Measurements from ENCODE around the gene ITGAL.
A peak's percentile ranks its signal among the peaks of the same experiment; 100 is the strongest.

ITGAL gene

DNA sequence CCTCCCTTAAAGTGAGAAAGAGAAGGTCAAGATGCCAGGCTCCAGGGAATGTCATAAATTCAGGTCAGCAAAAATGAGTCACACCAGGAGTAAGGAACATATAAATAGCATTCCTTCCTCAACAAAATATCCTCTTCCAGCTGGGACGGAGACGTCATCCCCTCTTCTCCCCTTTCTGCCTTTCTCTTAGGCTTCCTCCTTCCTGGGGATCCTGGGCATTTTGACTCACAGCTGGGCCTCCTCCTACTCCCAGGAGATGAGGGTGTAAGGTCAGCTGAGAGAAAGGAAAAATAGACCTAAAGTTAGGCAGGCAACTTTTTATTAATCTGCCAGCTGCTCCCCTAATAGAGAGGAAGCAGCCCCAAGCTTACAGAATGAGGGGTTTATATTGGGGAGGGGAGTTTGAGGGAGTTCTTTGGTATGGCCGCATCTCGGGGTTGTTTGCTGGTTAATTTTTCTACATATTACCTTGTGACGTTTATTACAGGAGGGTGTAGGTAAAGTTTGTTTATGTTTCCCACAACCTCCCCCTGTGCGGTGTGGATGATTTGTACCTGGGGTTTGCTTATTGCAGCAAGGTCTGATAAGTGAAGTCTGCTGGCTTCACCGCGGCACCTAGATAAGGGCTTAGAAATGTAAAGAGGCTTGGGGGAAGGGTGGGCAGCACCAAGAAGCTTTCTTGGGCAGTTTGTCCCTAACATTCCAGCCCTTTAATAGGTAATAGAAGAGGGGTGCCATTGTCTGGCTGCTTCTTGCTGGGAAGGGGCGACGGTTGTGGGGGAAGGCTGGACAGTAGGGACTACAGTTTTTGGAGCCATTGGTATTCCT is 69.2 kb downstream of the ITGAL start:
- DNase-seq (ENCODE audit: low read depth): peak; percentile 76

DNA sequence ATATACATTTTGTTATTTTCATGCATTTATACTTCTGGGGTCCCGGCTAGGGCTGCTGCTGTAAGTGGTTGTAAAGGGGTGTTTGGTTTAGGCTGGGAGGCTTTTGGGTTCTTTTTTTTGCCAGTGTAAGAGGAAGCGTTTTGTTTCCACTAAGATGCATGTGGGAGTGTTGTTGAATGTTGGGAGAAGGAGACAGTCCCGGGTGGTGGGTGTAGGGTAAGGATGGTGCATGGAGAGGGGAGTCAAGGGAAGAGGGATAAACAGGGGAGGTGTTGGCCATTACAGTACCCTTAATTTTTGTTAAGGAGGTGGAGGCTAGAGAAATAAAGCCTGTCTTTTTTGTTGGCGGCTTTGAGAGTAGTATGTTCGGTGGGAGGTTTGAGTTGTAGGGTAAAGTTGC is 70.5 kb downstream of the ITGAL start:
- DNase-seq (ENCODE audit: low read depth): no peak

DNA sequence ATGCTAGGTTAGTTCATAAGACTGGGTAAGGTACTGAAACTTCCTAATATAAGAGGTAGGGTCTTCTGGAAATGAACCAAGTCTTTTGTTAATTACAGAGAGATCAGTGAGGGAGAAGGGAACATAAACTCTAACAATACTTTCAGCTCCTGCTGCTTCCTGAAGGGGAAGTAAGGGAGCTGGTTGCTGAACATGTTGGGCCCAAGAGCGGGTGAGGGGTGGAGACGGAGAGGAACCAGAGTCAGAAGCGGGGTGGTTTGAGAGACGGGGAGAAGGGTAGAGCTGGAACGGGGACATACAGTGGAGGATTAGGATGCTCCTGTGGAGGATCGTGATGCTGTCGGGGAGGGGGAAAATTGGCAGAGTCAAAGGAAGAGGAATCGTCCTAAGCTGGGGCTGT is 73.6 kb downstream of the ITGAL start:
- no peak for DNase-seq (ENCODE audit: low read depth)

DNA sequence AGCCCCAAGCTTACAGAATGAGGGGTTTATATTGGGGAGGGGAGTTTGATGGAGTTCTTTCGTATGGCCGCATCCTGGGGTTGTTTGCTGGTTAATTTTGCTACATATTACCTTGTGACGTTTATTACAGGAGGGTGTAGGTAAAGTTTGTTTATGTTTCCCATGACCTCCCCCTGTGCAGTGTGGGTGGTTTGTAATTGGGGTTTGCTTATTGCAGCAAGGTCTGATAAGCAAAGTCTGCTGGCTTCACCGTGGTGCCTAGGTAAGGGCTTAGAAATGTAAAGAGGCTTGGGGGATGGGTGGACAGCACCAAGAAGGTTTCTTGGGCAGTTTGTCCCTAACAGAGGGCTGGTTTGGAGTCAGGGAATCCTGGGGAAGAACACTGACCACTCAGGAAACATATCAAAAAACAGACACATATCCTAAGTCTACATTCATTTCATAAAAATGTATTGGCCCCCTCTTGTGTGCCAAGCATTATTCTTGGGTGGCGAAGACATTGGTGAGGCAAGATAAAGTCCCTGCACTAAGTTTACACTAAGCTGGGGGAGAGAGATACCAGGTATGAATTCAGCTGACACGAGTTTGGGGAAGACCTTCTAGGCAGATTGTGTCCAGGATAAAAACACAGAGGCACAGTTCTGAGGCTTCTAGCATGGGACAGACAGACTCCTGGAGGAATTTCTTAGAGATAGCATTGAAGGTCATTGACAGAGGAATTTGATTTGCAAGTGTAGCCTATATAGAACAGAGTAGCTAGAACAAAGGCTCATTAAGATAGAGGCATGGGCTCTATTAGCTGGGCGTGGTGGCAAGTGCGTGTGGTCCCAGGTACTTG is 76.1 kb downstream of the ITGAL start:
- DNase-seq (ENCODE audit: low read depth): no peak

DNA sequence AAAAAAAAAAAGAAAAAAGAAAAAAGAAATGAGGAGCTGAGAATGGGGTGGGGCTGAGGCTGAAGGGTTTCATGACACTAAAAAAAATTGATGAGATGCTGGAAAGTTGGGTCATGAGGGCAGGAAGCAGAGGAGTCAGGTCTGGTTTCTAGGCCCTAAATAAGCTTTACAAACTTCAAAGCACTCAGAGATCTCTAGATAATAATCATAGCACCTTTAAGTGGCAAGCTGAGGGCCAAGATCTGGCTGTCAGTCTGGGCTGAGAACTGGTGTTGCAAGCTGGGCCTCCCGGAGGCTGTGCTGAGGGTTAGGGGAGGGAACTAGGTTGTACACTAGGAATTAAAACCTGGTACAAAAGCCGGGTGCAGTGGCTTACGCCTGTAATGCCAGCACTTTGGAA is 79.2 kb downstream of the ITGAL start:
- DNase-seq (ENCODE audit: low read depth): no peak

DNA sequence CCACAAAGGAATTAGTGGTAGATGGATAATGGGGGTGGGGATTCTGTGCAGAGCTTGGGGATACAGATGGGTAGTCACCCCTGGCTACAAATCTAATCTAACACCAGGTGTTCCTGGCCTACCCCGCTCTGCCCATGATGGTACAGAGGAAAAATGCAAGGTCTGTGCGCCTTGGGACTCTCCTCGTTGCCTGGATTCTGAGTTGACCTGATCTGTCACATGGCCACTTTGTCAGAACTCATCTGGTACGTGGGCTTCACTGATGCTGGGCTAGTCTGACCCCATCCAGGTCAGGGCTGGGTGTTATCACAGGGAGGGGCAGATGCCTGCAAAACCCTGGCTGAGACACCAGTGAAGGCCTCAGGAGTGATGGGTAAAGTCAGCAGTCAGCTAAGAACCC is 80.4 kb downstream of the ITGAL start:
- no peak for DNase-seq (ENCODE audit: low read depth)

DNA sequence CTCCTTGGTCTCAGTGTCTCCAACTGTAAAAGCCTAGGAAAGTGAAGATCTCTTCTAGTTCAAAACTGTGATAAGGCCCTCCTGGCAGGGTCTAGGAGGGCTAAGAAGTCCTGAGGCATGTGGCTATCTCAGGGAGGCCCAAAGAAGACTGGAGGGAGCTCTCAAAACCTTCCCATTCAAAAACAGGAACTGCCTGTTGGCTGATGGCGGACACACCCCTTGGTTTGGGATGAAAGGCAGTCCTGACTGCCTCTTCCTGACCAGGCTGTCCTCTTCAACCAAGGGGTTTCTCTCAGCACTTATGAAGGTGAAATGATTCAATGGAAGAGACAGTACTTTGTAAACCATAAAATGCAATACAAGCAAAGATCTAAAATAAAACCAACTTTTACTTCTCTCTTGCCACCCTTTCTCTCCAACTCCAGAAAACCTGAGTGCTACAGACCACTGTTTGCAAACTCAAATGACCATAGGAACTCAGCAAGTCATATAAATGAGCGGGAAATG is 80.9 kb downstream of the ITGAL start:
- no peak for DNase-seq (ENCODE audit: low read depth)

DNA sequence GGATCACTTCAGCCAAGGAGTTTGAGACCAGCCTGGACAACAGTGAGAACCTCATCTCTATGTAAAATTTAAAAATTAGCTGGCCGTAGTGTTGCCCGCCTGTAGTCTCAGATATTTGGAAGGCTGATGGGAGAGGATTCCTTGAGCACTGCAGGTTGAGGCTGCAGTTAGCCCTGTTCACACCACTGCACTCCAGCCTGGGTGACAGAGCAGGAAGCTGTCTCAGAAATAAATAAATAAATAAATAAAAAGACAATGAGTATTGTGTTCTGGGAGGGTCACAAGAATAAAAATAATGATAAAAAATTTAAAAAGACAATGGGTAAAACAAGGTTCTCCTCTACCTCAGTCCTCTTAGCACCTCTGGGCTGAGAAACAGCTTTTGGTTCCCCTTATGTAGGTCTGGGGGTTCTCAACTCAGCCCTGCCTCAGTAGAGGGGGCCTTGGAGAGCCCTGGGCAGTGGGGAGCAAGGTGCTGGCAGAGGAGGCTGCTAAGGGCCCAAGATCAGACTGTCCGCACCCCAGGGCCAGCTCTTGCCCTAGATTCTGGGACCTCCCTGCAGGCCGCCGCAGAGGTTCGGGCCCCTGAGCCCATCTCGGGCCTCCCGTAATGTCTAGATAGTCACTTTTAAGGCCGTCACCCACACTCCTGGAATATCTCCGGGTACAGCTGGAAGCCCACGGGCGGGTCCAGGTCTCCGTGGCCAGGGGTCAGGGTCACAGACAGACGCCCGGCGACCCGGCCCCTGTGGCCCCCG is 82.2 kb downstream of the ITGAL start:
- DNase-seq (ENCODE audit: low read depth): no peak

DNA sequence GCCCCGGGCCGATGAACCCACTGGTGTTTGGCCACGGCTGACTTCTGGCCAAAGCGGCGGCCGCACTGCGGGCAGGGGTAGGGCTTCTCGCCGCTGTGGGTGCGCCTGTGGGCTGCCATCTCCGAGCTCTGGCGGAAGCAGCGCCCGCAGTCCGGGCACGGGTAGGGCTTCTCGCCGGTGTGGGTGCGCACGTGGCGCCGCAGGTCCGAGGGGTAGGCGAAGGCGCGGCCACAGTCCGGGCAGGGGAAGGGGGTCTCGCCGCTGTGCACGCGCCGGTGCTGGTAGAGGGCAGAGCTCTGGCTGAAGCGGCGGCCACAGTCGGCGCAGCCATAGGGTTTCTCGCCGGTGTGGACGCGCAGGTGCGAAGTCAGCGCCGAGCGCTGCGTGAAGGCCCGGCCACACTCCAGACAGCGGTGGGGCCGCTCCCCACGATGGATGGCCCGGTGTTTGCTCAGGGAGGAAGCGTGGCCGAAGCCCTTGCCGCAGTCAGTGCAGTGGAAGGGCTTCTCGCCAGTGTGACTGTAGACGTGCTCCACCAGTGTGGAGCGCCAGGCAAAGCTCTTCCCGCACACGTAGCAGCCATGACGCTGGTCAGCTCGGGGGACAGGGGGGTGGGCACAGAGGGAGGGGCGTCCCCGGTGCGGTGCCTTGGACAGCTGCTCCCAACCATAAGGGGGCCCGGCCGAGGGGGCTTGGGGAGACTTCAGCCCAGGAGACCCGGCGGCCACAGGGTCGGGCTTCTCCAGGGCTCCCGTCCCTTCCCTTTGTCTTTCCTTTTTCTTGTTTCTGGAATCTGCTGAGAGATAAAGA is 83.0 kb downstream of the ITGAL start:
- no peak for DNase-seq (ENCODE audit: low read depth)

DNA sequence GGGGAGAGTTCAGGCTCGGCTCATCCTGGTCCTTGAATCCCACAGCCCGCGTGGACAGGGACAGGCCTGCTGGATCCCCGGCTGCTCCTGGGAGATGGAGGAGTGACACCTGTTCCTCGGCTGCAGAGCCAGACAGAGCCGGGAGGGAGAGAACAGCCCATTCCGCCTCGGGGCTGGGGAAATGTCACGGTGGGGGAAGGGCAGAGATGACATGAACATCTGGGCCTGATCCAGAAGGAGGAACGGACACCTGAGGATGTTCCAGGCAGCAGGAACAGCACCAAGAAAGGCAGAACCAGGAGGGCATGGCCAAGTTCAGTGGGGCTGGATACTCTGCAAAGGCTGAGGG is 83.6 kb downstream of the ITGAL start:
- DNase-seq (ENCODE audit: low read depth): no peak

DNA sequence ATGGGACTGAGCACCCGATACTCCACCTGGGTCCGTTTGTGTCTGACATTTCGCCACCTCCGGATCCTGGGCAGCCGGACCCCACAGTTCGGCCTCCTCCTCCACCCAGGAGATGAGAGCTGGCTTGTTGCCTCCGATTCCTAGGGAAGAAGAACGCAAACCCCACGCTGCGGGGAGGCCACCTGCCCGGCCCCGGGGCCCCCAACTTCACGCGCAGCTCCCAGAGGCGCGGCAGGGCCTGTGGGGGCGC is 85.1 kb downstream of the ITGAL start:
- no peak for DNase-seq (ENCODE audit: low read depth)

DNA sequence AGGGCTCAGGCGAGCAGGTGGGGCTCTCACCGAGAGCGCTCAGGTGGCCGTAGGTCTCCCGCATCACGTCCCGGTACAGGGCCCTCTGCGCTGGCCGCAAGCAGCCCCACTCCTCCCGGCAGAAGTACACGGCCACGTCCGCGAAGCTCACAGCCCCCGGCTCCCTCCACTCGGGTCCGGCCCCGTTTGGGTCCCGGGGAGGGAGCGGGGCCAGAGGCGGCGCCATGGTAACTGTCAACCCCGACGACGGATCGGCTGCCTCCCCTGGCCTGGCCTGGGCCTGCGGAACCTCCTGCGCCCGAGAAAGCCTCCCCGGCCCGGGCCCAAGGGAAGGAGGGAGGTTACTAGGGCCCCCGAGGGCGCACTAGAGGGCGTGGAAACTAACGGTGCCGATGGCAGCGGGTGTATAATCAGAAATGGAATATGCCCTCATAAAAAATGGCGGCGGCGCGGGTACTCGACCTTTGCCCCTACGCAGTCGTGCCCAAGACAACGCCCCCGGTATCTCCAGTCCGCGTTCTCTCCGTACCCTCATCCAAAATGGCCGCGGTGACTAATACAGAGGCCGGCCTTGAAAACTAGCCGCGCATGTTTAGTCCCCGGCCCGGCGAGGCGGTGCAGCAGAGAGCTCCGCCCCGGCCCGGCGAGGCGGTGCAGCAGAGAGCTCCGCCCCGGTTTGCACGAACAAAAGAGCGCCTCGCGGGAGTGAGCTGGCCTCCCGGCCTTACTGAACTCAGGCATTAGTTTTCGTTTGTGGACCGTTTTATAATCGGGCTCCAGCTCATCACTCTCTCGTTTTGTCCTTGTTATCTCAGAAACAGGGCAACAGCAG is 85.6 kb downstream of the ITGAL start, which contains the start of gene ZNF764:
ZNF764 (minus strand) TSS at position 418 of the 832 bp plus-strand sequence; CDS start at position 226, 192 bp downstream.
- DNase-seq (ENCODE audit: low read depth): peak; percentile 99

DNA sequence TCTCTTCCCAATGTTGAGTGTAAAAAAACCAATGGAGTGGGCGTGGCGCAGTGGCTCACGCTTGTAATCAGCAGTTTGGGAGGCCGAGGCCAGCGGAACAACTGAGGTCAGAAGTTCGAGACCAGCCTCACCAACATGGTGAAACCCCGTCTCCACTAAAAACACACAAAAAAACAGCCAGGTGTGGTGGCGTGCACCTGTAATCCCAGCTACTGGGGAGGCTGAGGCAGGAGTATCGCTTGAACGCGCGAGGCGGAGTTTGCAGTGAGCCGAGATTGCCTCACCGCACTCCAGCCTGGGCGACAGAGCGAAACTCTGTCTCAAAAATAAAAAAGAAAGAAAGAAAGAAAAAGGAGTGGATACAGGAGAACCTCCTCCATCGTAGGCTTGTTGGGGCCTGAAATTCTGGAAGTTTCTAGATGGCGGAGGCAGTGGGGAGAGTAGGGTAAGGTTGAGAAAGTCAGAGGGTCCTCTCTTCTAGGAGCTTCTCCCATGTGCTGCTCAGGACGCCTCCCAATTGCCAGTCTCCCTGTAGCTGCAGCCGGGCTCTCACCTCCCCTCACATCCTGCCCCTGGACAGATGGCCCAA is 86.3 kb downstream of the ITGAL start:
- DNase-seq (ENCODE audit: low read depth): no peak

DNA sequence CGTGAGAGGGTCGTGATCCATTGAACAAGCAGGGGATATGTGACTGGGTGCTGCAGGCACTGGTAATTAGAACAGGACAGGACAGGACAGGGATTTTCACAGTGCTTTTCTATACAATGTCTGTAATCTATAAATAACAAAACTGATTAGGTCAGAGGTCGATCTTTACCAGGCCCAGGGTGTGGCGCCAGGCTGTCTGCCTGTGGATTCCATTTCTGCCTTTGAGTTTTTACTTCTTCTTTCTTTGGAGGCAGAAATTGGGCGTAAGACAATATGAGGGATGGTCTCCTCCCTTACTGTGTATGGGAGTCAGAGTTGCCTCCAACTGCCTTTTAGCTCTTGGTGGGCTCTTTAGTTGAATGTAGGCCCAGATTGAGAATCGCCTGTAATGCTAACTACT is 87.1 kb downstream of the ITGAL start:
- no peak for DNase-seq (ENCODE audit: low read depth)

DNA sequence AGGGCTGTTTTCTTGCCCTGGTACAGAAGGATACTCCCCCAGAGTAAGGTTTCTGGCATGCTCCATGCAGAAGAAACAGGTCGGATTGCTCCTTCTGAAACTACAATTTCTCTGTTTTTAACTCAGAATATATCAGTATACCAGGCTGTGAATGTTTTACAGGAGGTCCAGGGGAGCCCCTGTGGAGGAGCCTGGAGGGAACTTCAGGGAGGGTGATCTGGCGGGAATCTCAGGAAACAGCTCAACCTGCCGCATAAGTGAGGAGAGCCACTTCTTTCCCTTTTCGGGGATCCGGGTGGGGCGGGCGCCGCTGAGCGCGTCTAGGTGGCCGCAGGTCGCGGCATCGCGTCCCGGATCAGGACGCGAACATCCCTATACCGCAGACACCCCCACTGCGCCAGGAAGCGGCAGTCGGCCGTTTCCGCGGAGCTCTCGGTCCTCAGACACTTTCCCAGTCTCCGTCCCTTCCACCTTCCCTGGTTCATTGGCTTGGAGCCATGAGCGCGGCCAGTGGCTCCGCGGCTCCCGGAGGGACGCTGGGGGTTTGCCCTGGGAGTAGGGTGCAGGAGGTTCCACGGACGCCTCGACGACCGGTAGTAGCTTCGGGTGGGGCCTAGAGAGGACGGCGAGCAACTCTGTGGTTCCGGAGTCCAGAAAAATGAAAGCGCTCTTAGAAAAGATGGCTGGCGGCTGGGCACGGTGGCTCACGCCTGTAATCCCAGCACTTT is 88.7 kb downstream of the ITGAL start:
- DNase-seq (ENCODE audit: low read depth): no peak

DNA sequence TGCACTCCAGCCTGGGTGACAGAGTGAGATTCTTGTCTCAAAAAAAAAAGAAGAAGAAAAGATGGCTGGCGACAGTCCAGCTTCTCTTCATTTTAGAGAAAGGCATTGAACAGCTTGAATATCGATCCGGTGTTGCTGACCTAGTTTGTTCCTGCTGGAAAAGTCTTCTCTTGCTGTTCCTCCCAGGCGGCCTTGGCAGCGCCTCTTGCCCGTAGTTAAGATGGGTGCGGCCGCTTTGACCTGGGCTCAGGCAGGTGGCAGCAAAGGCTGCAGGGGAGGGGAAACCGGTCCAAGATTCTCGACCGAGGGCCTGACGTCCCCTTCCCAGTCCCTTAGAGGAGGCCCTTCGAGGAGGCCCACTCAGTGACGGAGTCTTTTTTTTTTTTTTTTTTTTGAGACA is 89.5 kb downstream of the ITGAL start:
- no peak for DNase-seq (ENCODE audit: low read depth)

DNA sequence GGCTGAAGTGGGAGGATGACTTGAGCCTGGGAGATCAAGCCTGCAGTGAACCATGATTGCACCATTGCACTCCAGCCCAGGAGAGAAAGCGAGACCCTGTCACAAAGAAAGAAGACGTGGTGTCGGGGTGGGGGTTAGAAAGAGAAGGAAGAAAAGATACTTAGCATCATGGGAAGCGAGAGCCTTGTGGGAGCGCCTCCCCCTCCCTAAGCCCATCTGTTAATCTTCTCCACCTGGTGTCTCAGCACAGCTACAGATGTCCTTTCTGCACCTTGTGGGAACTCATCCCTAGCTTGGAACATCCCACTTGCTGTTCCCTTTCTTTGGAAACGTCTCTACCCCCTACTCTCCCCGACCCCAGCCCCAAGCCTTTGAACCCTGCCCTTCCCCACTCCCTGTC is 93.0 kb downstream of the ITGAL start:
- no peak for DNase-seq (ENCODE audit: low read depth)

DNA sequence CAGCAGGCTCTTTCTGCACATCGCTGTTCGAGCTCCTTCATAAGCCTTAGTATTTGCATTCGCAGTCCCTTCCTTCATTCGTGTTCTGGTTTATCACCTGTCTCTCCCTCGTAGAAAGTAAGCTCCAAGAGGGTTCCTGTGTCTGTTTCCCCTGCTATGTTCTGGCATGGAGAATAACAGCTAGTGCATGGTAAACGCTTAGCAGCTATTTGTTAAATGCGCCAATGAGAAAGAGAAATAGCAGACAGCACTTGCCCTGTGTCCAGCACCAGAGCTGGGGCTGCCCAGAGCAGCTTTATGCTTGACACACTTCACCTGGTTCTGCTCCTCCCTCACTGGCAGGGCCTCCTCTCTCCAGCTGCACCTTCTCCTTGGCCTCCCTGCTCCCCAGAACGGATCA is 93.4 kb downstream of the ITGAL start:
- DNase-seq (ENCODE audit: low read depth): no peak

DNA sequence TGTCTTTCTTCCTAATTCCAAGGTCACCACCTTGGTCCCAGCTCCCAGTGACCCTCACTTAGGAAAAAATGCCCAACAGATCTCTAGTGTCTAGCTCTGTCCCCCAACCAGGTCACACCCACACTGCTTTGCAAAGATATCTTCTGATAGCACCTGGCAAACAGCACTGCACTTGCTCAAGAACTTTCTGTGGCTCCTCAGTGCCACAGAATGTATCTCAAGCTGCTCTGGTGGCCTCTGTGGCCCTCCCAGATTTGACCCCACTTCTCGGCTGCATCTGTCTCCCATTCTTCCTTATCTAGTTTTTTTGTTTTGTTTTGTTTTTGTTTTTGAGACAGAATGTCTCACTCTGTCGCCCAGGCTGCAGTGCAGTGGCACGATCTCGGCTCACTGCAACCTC is 94.0 kb downstream of the ITGAL start:
- no peak for DNase-seq (ENCODE audit: low read depth)

All from stromal cell of bone marrow (primary cell).